ENCODE data around the gene CCPG1.

The CCPG1 gene

DNA sequence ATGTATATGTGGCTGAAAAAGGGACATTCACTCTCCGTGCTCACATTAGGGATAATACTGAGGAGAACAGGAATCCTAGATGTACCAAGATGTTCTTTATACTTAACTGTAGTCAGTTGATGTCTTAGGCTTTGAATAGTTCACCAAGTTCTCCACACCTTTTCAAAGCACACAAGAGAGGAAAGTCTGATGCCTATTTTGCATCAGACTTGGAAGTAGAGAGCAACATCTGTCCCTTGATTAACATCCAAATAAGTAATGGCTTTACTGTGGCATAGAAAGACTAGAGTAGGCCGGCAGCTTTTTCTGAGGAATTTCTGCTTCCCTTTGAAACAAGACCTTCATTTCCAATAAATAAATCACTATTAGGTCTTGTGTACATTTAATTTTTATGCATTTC lies 55.1 kb downstream of the CCPG1 start (continued):
- TF ChIP-seq OSR1 (CRISPR knock-in tag; IDR thresholded peaks at IDR 0.05): no peak

DNA sequence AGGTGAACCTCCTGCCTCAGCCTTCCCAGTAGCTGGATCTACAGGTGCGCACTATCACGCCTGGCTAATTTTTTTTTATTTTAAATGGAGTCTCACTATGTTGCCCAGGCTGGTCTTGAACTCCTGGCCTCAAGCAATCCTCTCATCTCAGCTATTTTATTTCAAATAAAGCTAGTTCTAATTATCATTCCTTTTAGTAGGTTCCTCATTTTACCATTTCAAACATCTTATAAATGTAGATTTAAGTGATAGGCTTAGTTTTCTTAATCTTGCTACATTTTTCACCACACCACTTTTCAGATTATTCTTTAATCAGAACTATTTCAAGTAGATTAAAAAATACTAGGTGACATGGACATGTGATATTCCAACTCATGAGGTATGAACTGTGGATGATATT lies 58.9 kb downstream of the CCPG1 start:
- TF ChIP-seq ZC3H10 (CRISPR knock-in tag; IDR thresholded peaks at IDR 0.05): no peak
- no peak for ATAC-seq

GRCh38 chr15:55348281-55348778 lies 59.8 kb downstream of the CCPG1 start:
- no peak for ATAC-seq
- TF ChIP-seq ARNTL (CRISPR knock-in tag; IDR thresholded peaks at IDR 0.05; ENCODE audit: borderline replicate concordance, low read depth) (no peak), TCF4 (CRISPR knock-in tag; IDR thresholded peaks at IDR 0.05; ENCODE audit: borderline replicate concordance) (no peak), TSHZ2 (CRISPR knock-in tag; IDR thresholded peaks at IDR 0.05) (no peak), CSDC2 (CRISPR knock-in tag; IDR thresholded peaks at IDR 0.05) (no peak), BACH2 (CRISPR knock-in tag; IDR thresholded peaks at IDR 0.05; ENCODE audit: borderline replicate concordance) (no peak), ZNF8 (CRISPR knock-in tag; IDR thresholded peaks at IDR 0.05) (no peak), ESRRG (CRISPR knock-in tag; IDR thresholded peaks at IDR 0.05) (no peak), ZFP30 (CRISPR knock-in tag; IDR thresholded peaks at IDR 0.05) (no peak), ZC3H10 (CRISPR knock-in tag; IDR thresholded peaks at IDR 0.05) (no peak), PATZ1 (CRISPR knock-in tag; IDR thresholded peaks at IDR 0.05; ENCODE audit: borderline replicate concordance) (no peak), ZNF70 (CRISPR knock-in tag; IDR thresholded peaks at IDR 0.05) (no peak), SNAI2 (CRISPR knock-in tag; IDR thresholded peaks at IDR 0.05) (no peak), TOX (CRISPR knock-in tag; IDR thresholded peaks at IDR 0.05; ENCODE audit: borderline replicate concordance) (no peak), GLIS3 (CRISPR knock-in tag; IDR thresholded peaks at IDR 0.05) (no peak), PPARA (CRISPR knock-in tag; IDR thresholded peaks at IDR 0.05; ENCODE audit: borderline replicate concordance) (no peak), OSR1 (CRISPR knock-in tag; IDR thresholded peaks at IDR 0.05) (no peak), ZFP3 (CRISPR knock-in tag; IDR thresholded peaks at IDR 0.05) (no peak), CREB5 (CRISPR knock-in tag; IDR thresholded peaks at IDR 0.05; ENCODE audit: low read depth) (no peak)
- TF ChIP-seq, protein P1, sequence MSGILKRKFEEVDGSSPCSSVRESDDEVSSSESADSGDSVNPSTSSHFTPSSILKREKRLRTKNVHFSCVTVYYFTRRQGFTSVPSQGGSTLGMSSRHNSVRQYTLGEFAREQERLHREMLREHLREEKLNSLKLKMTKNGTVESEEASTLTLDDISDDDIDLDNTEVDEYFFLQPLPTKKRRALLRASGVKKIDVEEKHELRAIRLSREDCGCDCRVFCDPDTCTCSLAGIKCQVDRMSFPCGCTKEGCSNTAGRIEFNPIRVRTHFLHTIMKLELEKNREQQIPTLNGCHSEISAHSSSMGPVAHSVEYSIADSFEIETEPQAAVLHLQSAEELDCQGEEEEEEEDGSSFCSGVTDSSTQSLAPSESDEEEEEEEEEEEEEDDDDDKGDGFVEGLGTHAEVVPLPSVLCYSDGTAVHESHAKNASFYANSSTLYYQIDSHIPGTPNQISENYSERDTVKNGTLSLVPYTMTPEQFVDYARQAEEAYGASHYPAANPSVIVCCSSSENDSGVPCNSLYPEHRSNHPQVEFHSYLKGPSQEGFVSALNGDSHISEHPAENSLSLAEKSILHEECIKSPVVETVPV (CRISPR knock-in tag; IDR thresholded peaks at IDR 0.05): no peak

GRCh38 chr15:55344206-55344605 lies 64.0 kb downstream of the CCPG1 start:
- peak; percentile 51 for ATAC-seq
- TF ChIP-seq CREB5 (CRISPR knock-in tag; IDR thresholded peaks at IDR 0.05; ENCODE audit: low read depth): no peak
- TF ChIP-seq OSR1 (CRISPR knock-in tag; IDR thresholded peaks at IDR 0.05): no peak
- TF ChIP-seq TSHZ2 (CRISPR knock-in tag; IDR thresholded peaks at IDR 0.05): no peak
- no peak for TF ChIP-seq SNAI2 (CRISPR knock-in tag; IDR thresholded peaks at IDR 0.05)
- TF ChIP-seq ISL1 (CRISPR knock-in tag; IDR thresholded peaks at IDR 0.05): no peak
- TF ChIP-seq GLIS3 (CRISPR knock-in tag; IDR thresholded peaks at IDR 0.05): no peak
- TF ChIP-seq ZNF8 (CRISPR knock-in tag; IDR thresholded peaks at IDR 0.05): no peak
- TF ChIP-seq TCF4 (CRISPR knock-in tag; IDR thresholded peaks at IDR 0.05; ENCODE audit: borderline replicate concordance): no peak
- TF ChIP-seq, protein P1 (CRISPR knock-in tag; IDR thresholded peaks at IDR 0.05): no peak
